IMR-90 (cell line): ENCODE results near the gene SLC46A3. TPM values are rescaled to one million over a fixed set of nuclear protein-coding genes. Genes with fewer than 3 reads are reported as not detected.
A peak's percentile ranks its signal among the peaks of the same experiment; 100 is the strongest.

ENCODE experiments used
- ATAC-seq: fragments of 200-7000 bp; cut with Tn5 transposase; 2 replicates; pipeline ENCODE4 v1.9.1; 2020; ENCODE audit warnings: low read depth, mild to moderate bottlenecking, moderate library complexity
- BruUV-seq: library from RNA; stranded (reverse); fragments of 400-500 nt; replicated peaks from 2 replicates; lab custom pipeline; 2021; lab: Mats Ljungman, UMichigan
- CTCF ChIA-PET: fragments of 300-600 bp; formaldehyde crosslinking; extraction: SDS; loops from one replicate; lab custom pipeline; 2021; ENCODE audit warnings: antibody characterized with exemption; lab: Yijun Ruan, JAX
- POLR2A ChIA-PET: fragments of 300-600 bp; sonication (Branson Sonifier 250); formaldehyde crosslinking; loops from one replicate; lab custom pipeline; 2022; ENCODE audit warnings: antibody characterized with exemption; ENCODE audit not compliant: unreplicated experiment; lab: Charles Lee
- DNase-seq: peaks from one replicate; pipeline ENCODE4 v3.0.0; 2013
- H2AFZ ChIP-seq: replicated peaks from 2 replicates; pipeline ENCODE3; 2013; ENCODE audit warnings: low read length, mild to moderate bottlenecking; ENCODE audit not compliant: poor library complexity
- H2AK5ac ChIP-seq: 2 replicates; pipeline ENCODE4 v1.6.1; 2013; ENCODE audit warnings: low read depth, low read length, inconsistent platforms
- H2AK9ac ChIP-seq: replicated peaks from 2 replicates; pipeline ENCODE3; 2013; ENCODE audit warnings: mild to moderate bottlenecking, low read depth, low read length, moderate library complexity; ENCODE audit not compliant: poor library complexity
- H2BK120ac ChIP-seq: 2 replicates; pipeline ENCODE4 v1.6.1; 2013; ENCODE audit warnings: low read depth, low read length, inconsistent platforms
- H2BK15ac ChIP-seq: 3 replicates; pipeline ENCODE4 v1.6.1; 2013; ENCODE audit warnings: low read depth, low read length, inconsistent platforms
- H2BK20ac ChIP-seq: 2 replicates; pipeline ENCODE4 v1.6.1; 2013; ENCODE audit warnings: low read depth, mild to moderate bottlenecking, inconsistent platforms, low read length, moderate library complexity
- H2BK5ac ChIP-seq: 2 replicates; pipeline ENCODE4 v1.6.1; 2013; ENCODE audit warnings: mild to moderate bottlenecking, low read depth, low read length, inconsistent platforms; ENCODE audit not compliant: poor library complexity, severe bottlenecking
- H3K14ac ChIP-seq: replicated peaks from 2 replicates; pipeline ENCODE4 v1.6.1; 2013; ENCODE audit warnings: low read depth, low read length, inconsistent platforms
- H3K18ac ChIP-seq: 2 replicates; pipeline ENCODE4 v1.6.1; 2013; ENCODE audit warnings: low read depth, low read length, control low read depth
- H3K23ac ChIP-seq: 2 replicates; pipeline ENCODE4 v1.6.1; 2013; ENCODE audit warnings: low read depth, low read length, inconsistent platforms
- H3K27ac ChIP-seq: 2 replicates; pipeline ENCODE4 v1.5.1; 2013; ENCODE audit warnings: mild to moderate bottlenecking, control low read depth, low read length; ENCODE audit not compliant: insufficient read depth
- H3K27me3 ChIP-seq: 2 replicates; pipeline ENCODE4 v1.6.1; 2013; ENCODE audit warnings: low read length; ENCODE audit not compliant: control insufficient read depth, insufficient read depth
- H3K36me3 ChIP-seq: 2 replicates; pipeline ENCODE4 v1.6.1; 2013; ENCODE audit warnings: low read length, mixed read lengths; ENCODE audit not compliant: control insufficient read depth, insufficient read depth
- H3K4ac ChIP-seq: 2 replicates; pipeline ENCODE4 v1.6.1; 2013; ENCODE audit warnings: low read depth, low read length, inconsistent platforms
- H3K4me1 ChIP-seq: 2 replicates; pipeline ENCODE4 v1.6.1; 2013; ENCODE audit warnings: low read length, mixed read lengths; ENCODE audit not compliant: control insufficient read depth, insufficient read depth
- H3K4me2 ChIP-seq: 2 replicates; pipeline ENCODE4 v1.6.1; 2013; ENCODE audit warnings: low read depth, mild to moderate bottlenecking, control low read depth, low read length, moderate library complexity
- H3K4me3 ChIP-seq: 2 replicates; pipeline ENCODE4 v1.5.1; 2013; ENCODE audit warnings: low read depth, mild to moderate bottlenecking, control low read depth, low read length, moderate library complexity; ENCODE audit not compliant: insufficient read depth
- H3K56ac ChIP-seq: 2 replicates; pipeline ENCODE4 v1.6.1; 2013; ENCODE audit warnings: low read length, inconsistent platforms; ENCODE audit not compliant: insufficient read depth; ENCODE audit errors: extremely low read depth
- H3K79me1 ChIP-seq, 2 experiments: 2 replicates each; pipeline ENCODE4 v1.6.1; 2013; ENCODE audit warnings: low read length in 2 of 2, inconsistent platforms in 1 of 2, low read depth in 1 of 2
- H3K9ac ChIP-seq: 2 replicates; pipeline ENCODE4 v1.6.1; 2013; ENCODE audit warnings: low read depth, low read length, control low read depth
- H3K9me1 ChIP-seq: 2 replicates; pipeline ENCODE4 v1.6.1; 2013; ENCODE audit warnings: low read length, inconsistent platforms; ENCODE audit not compliant: insufficient read depth
- H3K9me3 ChIP-seq: 2 replicates; pipeline ENCODE4 v1.6.1; 2013; ENCODE audit warnings: low read length; ENCODE audit not compliant: control insufficient read depth, insufficient read depth
- H4K20me1 ChIP-seq: 2 replicates; pipeline ENCODE4 v1.6.1; 2013; ENCODE audit warnings: low read length, inconsistent platforms; ENCODE audit not compliant: insufficient read depth
- H4K5ac ChIP-seq: 2 replicates; pipeline ENCODE4 v1.6.1; 2013; ENCODE audit warnings: mild to moderate bottlenecking, low read depth, low read length, control low read depth
- H4K8ac ChIP-seq, 2 experiments: 2 replicates each; pipeline ENCODE4 v1.6.1; 2013; ENCODE audit warnings: low read depth in 2 of 2, low read length in 2 of 2, control low read depth in 1 of 2, inconsistent platforms in 1 of 2
- H4K91ac ChIP-seq: 2 replicates; pipeline ENCODE4 v1.6.1; 2013; ENCODE audit warnings: low read depth, low read length, inconsistent platforms; ENCODE audit not compliant: insufficient read depth
- MAFK ChIP-seq: IDR thresholded peaks from 2 replicates; pipeline ENCODE4 v1.6.1; 2012; ENCODE audit warnings: low read depth, low read length, improper control_type of control experiment
- USF2 ChIP-seq: fragments of 150-350 bp; IDR thresholded peaks from 2 replicates; pipeline ENCODE4 v1.6.1; 2017; ENCODE audit warnings: mild to moderate bottlenecking, antibody characterized with exemption, low read length, low read depth
- WGBS, 2 experiments: methylation state at CpG; one replicate each; pipeline versions ENCODE4 v1.1.5 to v1.1.7; 2013; ENCODE audit warnings: missing lambda C conversion rate in 2 of 2; ENCODE audit not compliant: insufficient read length in 1 of 2; ENCODE audit errors: extremely low coverage in 2 of 2; 5-methylcytosine and 5-hydroxymethylcytosine counted together
- dilution Hi-C: fragments of 300-500 bp; cut with HindIII; formaldehyde crosslinking; loops from one replicate; pipeline ENCODE4 v1.14.3; 2018; ENCODE audit warnings: low sequenced_read_pairs; ENCODE audit not compliant: unreplicated experiment
- in situ Hi-C: fragments of 300-500 bp; cut with MboI; formaldehyde crosslinking; loops from 3 replicates; pipeline ENCODE4 v1.14.3; 2019; ENCODE audit warnings: low sequenced_read_pairs, inconsistent platforms, mixed read lengths
- intact Hi-C: fragments of 100-400 bp; cut with micrococcal nuclease; formaldehyde crosslinking; loops from 2 replicates; pipeline ENCODE4 v1.10.0; 2022
- polyA plus RNA-seq, 3 experiments: library from polyadenylated mRNA; depleted of rRNA; stranded (reverse); fragments of >200 nt; gene quantifications; 2 replicates each; pipeline ENCODE4 v1.2.3, GENCODE V29; 2012; ENCODE audit warnings: low replicate concordance in 1 of 3
- total RNA-seq: library from RNA; depleted of rRNA; stranded (reverse); fragments of >200 nt; gene quantifications from 2 replicates; pipeline ENCODE4 v1.2.3, GENCODE V29; 2012

SLC46A3 gene
- total and polyA plus RNA-seq, 2 of the 4 experiments (the other 2 are of a cell fraction), result 0.54 to 0.89 TPM

- H2AK5ac ChIP-seq, result no peak overlapping the region
- no peak overlapping the region for H3K18ac ChIP-seq
- no peak overlapping the region for H4K5ac ChIP-seq
- H3K14ac ChIP-seq, result no peak overlapping the region
- H3K27me3 ChIP-seq, result no peaks in the 10 kb centered on the region
- H2BK15ac ChIP-seq, result no peak overlapping the region
- no peak overlapping the region for H3K27ac ChIP-seq
- H2AFZ ChIP-seq, result no peak overlapping the region
- H3K9me3 ChIP-seq, result no peaks in the 10 kb centered on the region
- H3K56ac ChIP-seq, result no peak overlapping the region
- no peak overlapping the region for H2AK9ac ChIP-seq
- H4K91ac ChIP-seq, result no peak overlapping the region
- H2BK120ac ChIP-seq, result no peak overlapping the region
- no peak overlapping the region for H3K4me2 ChIP-seq
- no peak overlapping the region for H3K4ac ChIP-seq
- POLR2A ChIA-PET, result no interaction called here
- H3K4me1 ChIP-seq, result peaks cover 10% of the 10 kb centered on the region
- no peak overlapping the region for H3K23ac ChIP-seq
- no peak overlapping the region for H3K9ac ChIP-seq
- TF ChIP-seq USF2 (no peak), MAFK (0 out of 2 replicates have a peak, but pooled peaks have one; percentile 30)
- peaks cover 5% of the 10 kb centered on the region; the same call in 1 of the 2 replicates for H4K20me1 ChIP-seq
- in situ Hi-C loops (no loop called here), intact Hi-C loops (loop anchor here (5.0 to 10.0 kb wide), 3 partner anchors 96 to 608 kb away; no protein-coding TSS in a partner anchor), dilution Hi-C loops (no loop called here)
- no TSS peak for BruUV-seq
- H3K9me1 ChIP-seq, result peaks cover 12% of the 10 kb centered on the region
- no peak overlapping the region for H3K4me3 ChIP-seq
- no peak overlapping the region; the same call in 1 of the 2 replicates for H2BK20ac ChIP-seq
- no peak overlapping the region for H2BK5ac ChIP-seq
- peaks cover 16 to 60% of the 10 kb centered on the region in 2 experiments for H3K79me1 ChIP-seq
- WGBS, 2 experiments, result no CpG with 5 or more reads among the region's 1 CpG
- no peak for ATAC-seq
- H3K36me3 ChIP-seq, result no peaks in the 10 kb centered on the region
- CTCF ChIA-PET, result no interaction called here
- DNase-seq, result no peak
- no peak overlapping the region; a peak in 1 of 4 replicates for H4K8ac ChIP-seq
These were observed 65.7 kb downstream of the SLC46A3 start for GRCh38 chr13:28653111-28653510.
